Transverse colon (tissue), 4 donors: ENCODE data around the gene SLC5A2. TPM values are rescaled to one million over a fixed set of nuclear protein-coding genes. Genes with fewer than 3 reads are reported as not detected.

Experiments used
- DNase-seq: peaks from one replicate; pipeline ENCODE4 v3.0.0-alpha.2; 2019
- H3K27ac ChIP-seq, 4 donors: fragments of 200-600 bp; sonication (generic); 2 replicates each; pipeline ENCODE4 v1.5.1; 2016 to 2018; ENCODE audit warnings: inconsistent platforms in 4 of 4
- H3K27me3 ChIP-seq: fragments of 200-600 bp; sonication (generic); 2 replicates; pipeline ENCODE4 v1.5.1; 2017; ENCODE audit warnings: inconsistent platforms
- H3K36me3 ChIP-seq, 4 donors: fragments of 200-600 bp; sonication (generic); 2 replicates each; pipeline ENCODE4 v1.5.1; 2017 to 2019; ENCODE audit warnings: inconsistent platforms in 4 of 4
- H3K4me1 ChIP-seq, 4 donors: fragments of 200-600 bp; sonication (generic); 2 replicates each; pipeline ENCODE4 v1.5.1; 2017 to 2020; ENCODE audit warnings: inconsistent platforms in 4 of 4
- H3K4me3 ChIP-seq, 4 donors: fragments of 200-600 bp; sonication (generic); 1 replicate in 1 of 4; 2 replicates in 3 of 4; pipeline versions ENCODE4 v1.5.1 to v1.6.1; 2017 to 2019; ENCODE audit warnings: inconsistent platforms in 4 of 4
- H3K9me3 ChIP-seq, 2 donors: fragments of 200-600 bp; sonication (generic); 2 replicates each; pipeline ENCODE4 v1.5.1; 2017 to 2019; ENCODE audit warnings: inconsistent platforms in 2 of 2
- EP300 ChIP-seq: sonication (generic); formaldehyde crosslinking; IDR thresholded peaks from one replicate; pipeline ENCODE4 v1.6.1; 2017; ENCODE audit warnings: antibody characterized with exemption, low read depth
- POLR2A ChIP-seq: fragments of 450-650 bp; IDR thresholded peaks from one replicate; pipeline ENCODE4 v1.6.1; 2016; ENCODE audit warnings: antibody characterized with exemption, mild to moderate bottlenecking, moderate library complexity
- POLR2AphosphoS5 ChIP-seq, 3 donors: sonication (generic); formaldehyde crosslinking; IDR thresholded peaks; one replicate each; pipeline ENCODE4 v1.6.1; 2016; ENCODE audit warnings: antibody characterized with exemption in 3 of 3
- WGBS, 2 donors: methylation state at CpG; one replicate each; pipeline ENCODE4 v1.1.5; 2018; ENCODE audit warnings: low coverage in 1 of 2; 5-methylcytosine and 5-hydroxymethylcytosine counted together
- in situ Hi-C, 4 donors: fragments of 200-750 bp; cut with MboI; loops; one replicate each; pipeline versions ENCODE4 v1.15.0 to v1.15.1; 2017; ENCODE audit warnings: low sequenced_read_pairs in 3 of 4, low pct_ligation_motif_present in 1 of 4, low pct_unique_long_range_greater_than_20kb in 1 of 4
- intact Hi-C: fragments of 100-400 bp; cut with DNase I; formaldehyde crosslinking; loops from one replicate; pipeline ENCODE4 v1.15.1; 2023; ENCODE audit warnings: low total_unique reads
- total RNA-seq, 4 donors: library from RNA; depleted of rRNA; stranded (reverse); fragments of >200 nt; gene quantifications; one replicate each; pipeline ENCODE4 v1.1.0, GENCODE V29; 2016
- TF ChIP-seq, protein P1 (sequence below), 5 experiments: fragments of 200-600 bp in 3 of 5; fragments of 450-650 bp in 2 of 5; sonication (generic) in 3 of 5; IDR thresholded peaks; 1 replicate in 2 of 5; 2 replicates in 3 of 5; pipeline ENCODE4 v1.5.1; 2016 to 2017; ENCODE audit warnings: antibody characterized with exemption in 5 of 5, inconsistent platforms in 3 of 5, mild to moderate bottlenecking in 2 of 5, moderate library complexity in 1 of 5

Gene SLC5A2
- total RNA-seq, 4 donors from 2014 or later = not detected

DNA sequence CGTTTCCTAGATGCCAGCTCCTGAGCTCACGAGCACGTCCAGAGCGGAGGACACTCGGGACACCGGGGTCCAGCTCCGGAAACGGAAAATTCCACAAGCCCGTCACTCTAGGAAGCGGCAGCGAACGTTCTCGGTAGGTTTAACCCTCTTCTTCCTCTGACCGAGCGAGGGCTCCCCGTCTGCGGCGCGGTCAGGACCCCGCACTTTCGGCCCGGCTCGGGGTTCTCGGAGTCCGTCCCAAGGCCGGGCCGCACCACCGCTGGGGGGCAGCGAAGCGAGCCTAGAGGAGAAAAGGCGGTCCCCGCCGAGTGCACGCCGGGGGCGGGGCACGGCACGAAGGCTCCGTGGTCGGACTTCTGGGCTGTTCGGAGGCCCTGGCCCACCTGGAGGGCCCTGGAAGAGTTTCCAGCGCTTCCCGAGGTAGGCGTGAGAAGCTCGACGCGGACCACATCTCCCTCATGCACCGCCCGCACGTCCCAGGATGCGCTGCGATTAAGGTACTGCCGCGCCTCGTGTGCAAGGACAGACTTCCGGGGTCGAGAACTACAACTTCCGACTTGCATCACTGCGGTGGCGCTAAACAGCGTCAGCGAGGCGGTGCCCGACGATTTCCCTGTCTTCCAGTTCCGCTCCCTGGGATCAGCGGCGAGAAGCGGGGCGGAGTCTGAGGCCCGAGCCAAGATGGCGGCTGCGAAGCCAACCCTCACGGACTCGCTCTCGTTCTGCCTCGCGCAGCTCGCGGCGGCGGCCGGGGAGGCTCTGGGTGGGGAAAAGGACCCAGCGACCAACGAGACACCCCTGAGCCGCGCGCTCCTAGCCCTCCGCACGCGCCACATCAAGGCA is 23.9 kb upstream of the SLC5A2 start, which contains the start of gene ARMC5:
ARMC5 (plus strand) TSS at position 658 of the 843 bp plus-strand sequence; CDS start at position 682, 24 bp downstream.
- Histone ChIP-seq H3K4me1 (peaks cover 25 to 50% (median 44%) of the 10 kb centered on the region in 4 donors), H3K27ac (peak within 1 kb of the TSS; percentile 97 to 99 (median 98)), H3K4me3 (peak within 1 kb of the TSS; percentile 73 to 97 (median 78)), H3K9me3 (no peaks in the 10 kb centered on the region), H3K27me3 (no peaks in the 10 kb centered on the region), H3K36me3 (no peaks in the 10 kb centered on the region)
- in situ Hi-C loops (loop anchor here in 2 of 4 donors (25.0 kb wide), 2 partner anchors 428 to 472 kb away; partner anchors contain the start of gene HSD3B7 (in 1 of the 2)), intact Hi-C loops (no loop called here)
- 1% methylated on average over 75 of the region's 91 CpGs; no CpG with 5 or more reads in 1 of the 2 donors for WGBS, 2 donors
- peak; percentile 98 for DNase-seq
- TF ChIP-seq POLR2AphosphoS5 (IDR thresholded peaks at IDR 0.05) = peak; percentile 68 to 93 (median 72)
- TF ChIP-seq, protein P1, sequence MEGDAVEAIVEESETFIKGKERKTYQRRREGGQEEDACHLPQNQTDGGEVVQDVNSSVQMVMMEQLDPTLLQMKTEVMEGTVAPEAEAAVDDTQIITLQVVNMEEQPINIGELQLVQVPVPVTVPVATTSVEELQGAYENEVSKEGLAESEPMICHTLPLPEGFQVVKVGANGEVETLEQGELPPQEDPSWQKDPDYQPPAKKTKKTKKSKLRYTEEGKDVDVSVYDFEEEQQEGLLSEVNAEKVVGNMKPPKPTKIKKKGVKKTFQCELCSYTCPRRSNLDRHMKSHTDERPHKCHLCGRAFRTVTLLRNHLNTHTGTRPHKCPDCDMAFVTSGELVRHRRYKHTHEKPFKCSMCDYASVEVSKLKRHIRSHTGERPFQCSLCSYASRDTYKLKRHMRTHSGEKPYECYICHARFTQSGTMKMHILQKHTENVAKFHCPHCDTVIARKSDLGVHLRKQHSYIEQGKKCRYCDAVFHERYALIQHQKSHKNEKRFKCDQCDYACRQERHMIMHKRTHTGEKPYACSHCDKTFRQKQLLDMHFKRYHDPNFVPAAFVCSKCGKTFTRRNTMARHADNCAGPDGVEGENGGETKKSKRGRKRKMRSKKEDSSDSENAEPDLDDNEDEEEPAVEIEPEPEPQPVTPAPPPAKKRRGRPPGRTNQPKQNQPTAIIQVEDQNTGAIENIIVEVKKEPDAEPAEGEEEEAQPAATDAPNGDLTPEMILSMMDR (IDR thresholded peaks at IDR 0.05) = peak; percentile 45 to 80 (median 60)
- TF ChIP-seq POLR2A = peak; percentile 65
- TF ChIP-seq EP300 = no peak

DNA sequence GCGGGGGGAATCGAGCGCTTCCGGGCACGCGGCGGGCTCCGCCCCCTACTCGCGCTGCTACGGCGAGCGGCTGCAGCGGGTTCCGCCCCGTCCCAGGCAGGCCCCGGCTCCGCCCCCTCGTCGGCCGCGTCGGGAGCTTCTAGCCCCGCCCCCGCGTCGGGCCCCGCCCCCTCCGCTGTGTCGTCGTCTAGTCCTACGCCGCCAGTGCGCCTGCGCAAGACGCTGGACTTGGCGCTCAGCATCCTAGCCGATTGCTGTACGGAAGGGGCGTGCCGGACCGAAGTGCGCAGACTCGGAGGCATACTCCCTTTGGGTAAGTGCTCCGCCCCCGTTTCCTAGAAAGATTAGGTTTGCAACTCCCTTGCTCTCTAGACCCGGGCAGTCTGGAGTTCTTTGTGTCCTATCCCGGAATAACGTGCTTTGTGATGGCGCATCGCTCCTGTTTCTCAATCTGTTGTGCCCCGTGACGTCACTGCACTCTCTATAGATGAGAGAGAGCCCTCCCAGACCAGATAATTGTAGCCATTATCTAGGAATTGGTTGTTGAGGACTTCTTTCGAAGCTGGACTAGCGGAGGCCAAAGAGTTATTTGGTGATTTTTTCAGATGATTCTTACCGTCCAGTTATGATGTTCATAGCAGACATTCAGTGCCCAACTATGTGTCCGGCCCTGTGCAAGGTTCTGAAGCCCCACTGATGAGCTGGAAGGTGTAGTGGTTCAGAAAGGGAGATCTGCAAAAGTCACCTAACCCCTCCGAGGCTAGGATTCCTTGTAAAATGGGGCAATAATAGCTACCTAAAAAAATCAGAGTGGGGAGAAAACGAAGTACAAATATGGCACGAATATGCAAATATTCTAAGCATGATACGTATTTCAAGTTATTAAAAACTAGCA is 23.0 kb upstream of the SLC5A2 start:
- intact Hi-C loops = no loop called here
- in situ Hi-C loops = loop anchor here in 2 of 4 donors (25.0 kb wide), 2 partner anchors 427 to 473 kb away; partner anchors contain the start of gene HSD3B7 (in 1 of the 2)
- TF ChIP-seq, protein P1 (IDR thresholded peaks at IDR 0.05) = no peak
- TF ChIP-seq POLR2AphosphoS5 (IDR thresholded peaks at IDR 0.05) (peak; percentile 10 to 89 (median 58)), POLR2A (no peak), EP300 (no peak)

DNA sequence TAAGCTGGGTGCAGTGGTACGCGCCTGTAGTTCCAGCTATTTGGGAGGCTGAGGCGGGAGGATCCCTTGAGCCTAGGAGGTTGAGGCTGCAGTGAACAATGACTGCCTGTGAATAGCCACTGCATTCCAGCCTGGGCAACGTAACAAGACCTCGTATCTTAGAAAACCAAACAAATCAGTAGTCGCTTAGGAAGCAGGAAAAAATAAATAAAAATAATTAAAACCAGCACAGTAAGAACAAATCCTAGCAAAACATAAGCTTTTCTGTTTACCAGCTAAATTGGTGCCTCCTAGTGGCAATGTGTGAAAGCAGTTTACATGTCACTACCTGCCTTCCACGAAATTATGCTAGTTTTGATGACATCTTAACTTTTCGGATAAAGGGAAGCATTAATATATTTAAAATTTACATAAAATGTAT is 22.3 kb upstream of the SLC5A2 start:
- Histone ChIP-seq H3K36me3 (peaks cover 0 to 7% (median 2%) of the 10 kb centered on the region in 4 donors), H3K4me1 (peaks cover 22 to 36% (median 33%) of the 10 kb centered on the region in 4 donors), H3K4me3 (peak overlapping the region in 1 of 4 donors; percentile 73), H3K9me3 (no peaks in the 10 kb centered on the region), H3K27me3 (no peaks in the 10 kb centered on the region), H3K27ac (peak overlapping the region; percentile 97 to 99 (median 98))
- no peak for DNase-seq
- WGBS, 2 donors = 38 to 45% methylated on average over 7 to 8 of the region's 8 CpGs
- TF ChIP-seq EP300 = no peak
- TF ChIP-seq POLR2A = no peak
- TF ChIP-seq, protein P1 (IDR thresholded peaks at IDR 0.05) = peak; percentile 54 to 70 (median 67)
- TF ChIP-seq POLR2AphosphoS5 (IDR thresholded peaks at IDR 0.05) = no peak
- in situ Hi-C loops = loop anchor here in 2 of 4 donors (25.0 kb wide), 2 partner anchors 427 to 473 kb away; partner anchors contain the start of gene HSD3B7 (in 1 of the 2)
- intact Hi-C loops = no loop called here

More for the DNA sequence above, 23.0 kb upstream of the SLC5A2 start:
- Histone ChIP-seq H3K27ac (peak overlapping the region; percentile 97 to 99 (median 98)), H3K27me3 (no peaks in the 10 kb centered on the region), H3K36me3 (peaks cover 0 to 4% (median 2%) of the 10 kb centered on the region in 4 donors), H3K4me1 (peaks cover 25 to 42% (median 39%) of the 10 kb centered on the region in 4 donors), H3K9me3 (no peaks in the 10 kb centered on the region), H3K4me3 (peak overlapping the region; percentile 73 to 97 (median 78))
- 2 to 7% methylated on average over 7 to 45 of the region's 61 CpGs for WGBS, 2 donors
- peak; percentile 100 for DNase-seq
